Right lobe of liver (tissue), 4 donors: ENCODE measurements around the gene SPATA6.
"Not testable (repeated sequence)": the region's sequence is repeated elsewhere in the genome, so short reads cannot be mapped to it uniquely, and the experiment has no call there.

Experiments used
- CTCF ChIP-seq, 4 donors: fragments of 200-600 bp in 3 of 4; fragments of 450-650 bp in 1 of 4; IDR thresholded peaks; one replicate each; pipeline versions ENCODE4 v1.5.1 to v1.8.0; 2016 to 2022; ENCODE audit warnings: antibody characterized with exemption in 4 of 4, mild to moderate bottlenecking in 2 of 4
- POLR2A ChIP-seq: fragments of 450-650 bp; IDR thresholded peaks from one replicate; pipeline ENCODE4 v1.6.1; 2017; ENCODE audit warnings: antibody characterized with exemption, mild to moderate bottlenecking
- donor health status: DM: no; HTN: no; CAD: no.
- donor health status: DM: no; HTN: no; CAD: no.
- donor health status: DM: no; HTN: yes; CAD: no.

- not testable (repeated sequence) for TF ChIP-seq CTCF (IDR thresholded peaks at IDR 0.05); POLR2A
Observed at GRCh38 chr1:48519896-48520295, 47.9 kb upstream of the SPATA6 start.
